ENCODE results near the gene ADAMTS6.
A peak's percentile ranks its signal among the peaks of the same experiment; 100 is the strongest.

Gene ADAMTS6

GRCh38 chr5:65103756-65104440 is 377.8 kb downstream of the ADAMTS6 start:
- no peaks in the 10 kb centered on the region for H3K36me3 ChIP-seq
- no peaks in the 10 kb centered on the region; the same call in 1 of the 2 replicates for H3K27me3 ChIP-seq
- H3K4me3 ChIP-seq (ENCODE audit: low read depth, low read length) = peak overlapping the region; percentile 64
- no peak for DNase-seq
- no peak for TF ChIP-seq CTCF (IDR thresholded peaks at IDR 0.05; ENCODE audit: low read depth, low read length)
- H3K9me3 ChIP-seq = no peaks in the 10 kb centered on the region
- H3K4me1 ChIP-seq = no peaks in the 10 kb centered on the region

- H3K4me3 ChIP-seq (ENCODE audit: low read depth, low read length) = peak overlapping the region; percentile 64
- DNase-seq = peak; percentile 49
- no peaks in the 10 kb centered on the region for H3K9me3 ChIP-seq
- TF ChIP-seq CTCF (IDR thresholded peaks at IDR 0.05; ENCODE audit: low read depth, low read length) = peak; percentile 8; the same call in 1 of the 2 replicates
- H3K27me3 ChIP-seq = no peaks in the 10 kb centered on the region; the same call in 1 of the 2 replicates
- H3K36me3 ChIP-seq = no peaks in the 10 kb centered on the region
- H3K4me1 ChIP-seq = no peaks in the 10 kb centered on the region
These were observed 378.6 kb downstream of the ADAMTS6 start for GRCh38 chr5:65102976-65103711.

GRCh38 chr5:65102371-65102975 is 379.2 kb downstream of the ADAMTS6 start:
- no peaks in the 10 kb centered on the region for H3K9me3 ChIP-seq
- no peak for DNase-seq
- no peak for TF ChIP-seq CTCF (IDR thresholded peaks at IDR 0.05; ENCODE audit: low read depth, low read length)
- H3K36me3 ChIP-seq = no peaks in the 10 kb centered on the region
- no peaks in the 10 kb centered on the region; the same call in 1 of the 2 replicates for H3K27me3 ChIP-seq
- peak overlapping the region; percentile 64 for H3K4me3 ChIP-seq (ENCODE audit: low read depth, low read length)
- H3K4me1 ChIP-seq = no peaks in the 10 kb centered on the region

- Histone ChIP-seq H3K9me3 (no peaks in the 10 kb centered on the region), H3K4me1 (no peaks in the 10 kb centered on the region), H3K4me3 (ENCODE audit: low read depth, low read length) (no peak overlapping the region), H3K27me3 (no peaks in the 10 kb centered on the region; the same call in 1 of the 2 replicates), H3K36me3 (no peaks in the 10 kb centered on the region)
- no peak for DNase-seq
- no peak for TF ChIP-seq CTCF (IDR thresholded peaks at IDR 0.05; ENCODE audit: low read depth, low read length)
These were observed 380.1 kb downstream of the ADAMTS6 start for GRCh38 chr5:65101632-65102100.

GRCh38 chr5:65100911-65101631 is 380.6 kb downstream of the ADAMTS6 start:
- peak; percentile 70 for DNase-seq
- H3K4me3 ChIP-seq (ENCODE audit: low read depth, low read length) = no peak overlapping the region
- no peaks in the 10 kb centered on the region for H3K9me3 ChIP-seq
- no peaks in the 10 kb centered on the region for H3K4me1 ChIP-seq
- H3K27me3 ChIP-seq = no peaks in the 10 kb centered on the region; the same call in 1 of the 2 replicates
- H3K36me3 ChIP-seq = no peaks in the 10 kb centered on the region
- peak; percentile 83 for TF ChIP-seq CTCF (IDR thresholded peaks at IDR 0.05; ENCODE audit: low read depth, low read length)
